Keratinocyte (primary cell): Measurements from ENCODE around the gene MUC3A.

Source experiments
- CTCF ChIP-seq, 3 experiments: IDR thresholded peaks in 1 of 3; conservative IDR thresholded peaks in 1 of 3; optimal IDR thresholded peaks in 1 of 3; 2 replicates in 2 of 3; 3 replicates in 1 of 3; pipeline versions ENCODE3 to v1.5.1; 2011; ENCODE audit warnings: low read length in 3 of 3, mild to moderate bottlenecking in 3 of 3, moderate library complexity in 2 of 3, control low read depth in 1 of 3, inconsistent platforms in 1 of 3; ENCODE audit not compliant: insufficient read depth in 2 of 3; ENCODE audit errors: extremely low read depth in 1 of 3
- EZH2 ChIP-seq: IDR thresholded peaks from one replicate; pipeline ENCODE4 v1.6.1; 2012; ENCODE audit warnings: inconsistent platforms, mild to moderate bottlenecking, low read length, moderate library complexity

GRCh38 chr7:100951888-100952560 lies 2.7 kb downstream of the MUC3A start:
- no peak for TF ChIP-seq EZH2
- no peak for TF ChIP-seq CTCF (optimal IDR thresholded peaks at IDR 0.05 in 1 of 3, IDR thresholded peaks at IDR 0.05 in 1 of 3, conservative IDR thresholded peaks at IDR 0.05 in 1 of 3; ENCODE audit: extremely low read depth in 1 of 3, insufficient read depth in 2 of 3, low read length in 3 of 3)
